MCF 10A (cell line): ENCODE results near the gene SLC25A34. TPM values are rescaled to one million over a fixed set of nuclear protein-coding genes. Genes with fewer than 3 reads are reported as not detected.

Experiments
- BruUV-seq: library from RNA; stranded (reverse); fragments of 400-500 nt; replicated peaks from 2 replicates; lab custom pipeline; 2021; lab: Mats Ljungman, UMichigan
- CTCF ChIA-PET: fragments of 300-600 bp; sonication (Branson Sonifier 250); formaldehyde crosslinking; extraction: SDS; loops from one replicate; lab custom pipeline; 2021; ENCODE audit warnings: antibody characterized with exemption, inconsistent platforms; lab: Yijun Ruan, JAX
- POLR2A ChIA-PET: fragments of 300-600, 350-650 bp; sonication (Branson Sonifier 250); formaldehyde crosslinking; extraction: SDS; loops from one replicate; lab custom pipeline; 2020; ENCODE audit warnings: antibody characterized with exemption, inconsistent platforms; lab: Yijun Ruan, JAX
- DNase-seq: peaks from one replicate; pipeline ENCODE4 v3.0.0-alpha.2; 2018; ENCODE audit not compliant: unreplicated experiment
- H3K27ac Mint-ChIP-seq: one replicate; pipeline ENCODE4 v1.8.0; 2022; ENCODE audit warnings: mild to moderate bottlenecking, low read depth, mixed read lengths; ENCODE audit not compliant: unreplicated experiment
- H3K27me3 Mint-ChIP-seq: one replicate; pipeline ENCODE4 v1.8.0; 2022; ENCODE audit warnings: mixed read lengths; ENCODE audit not compliant: insufficient read depth, unreplicated experiment
- H3K36me3 Mint-ChIP-seq: one replicate; pipeline ENCODE4 v1.8.0; 2022; ENCODE audit warnings: mild to moderate bottlenecking, moderate library complexity, mixed read lengths; ENCODE audit not compliant: insufficient read depth, unreplicated experiment
- H3K4me1 Mint-ChIP-seq: one replicate; pipeline ENCODE4 v1.8.0; 2022; ENCODE audit warnings: mixed read lengths; ENCODE audit not compliant: insufficient read depth, unreplicated experiment
- H3K4me3 Mint-ChIP-seq: one replicate; pipeline ENCODE4 v1.8.0; 2022; ENCODE audit warnings: mild to moderate bottlenecking, moderate library complexity, mixed read lengths; ENCODE audit not compliant: unreplicated experiment
- H3K9me3 Mint-ChIP-seq: one replicate; pipeline ENCODE4 v1.8.0; 2022; ENCODE audit warnings: mixed read lengths; ENCODE audit not compliant: unreplicated experiment
- intact Hi-C: fragments of 100-400 bp; cut with micrococcal nuclease; formaldehyde crosslinking; loops from 2 replicates; pipeline ENCODE4 v1.14.1; 2022
- total RNA-seq: library from RNA; stranded (reverse); gene quantifications from 2 replicates; pipeline ENCODE4 v1.2.3, GENCODE V29; 2022
- TF ChIP-seq, protein P1 (sequence below): fragments of 200-600 bp; IDR thresholded peaks from one replicate; pipeline ENCODE4 v1.8.0; 2022; ENCODE audit warnings: antibody characterized with exemption, mild to moderate bottlenecking; ENCODE audit not compliant: unreplicated experiment

Gene SLC25A34
- total RNA-seq, 1 experiment from 2014 or later = 0.79 TPM

DNA sequence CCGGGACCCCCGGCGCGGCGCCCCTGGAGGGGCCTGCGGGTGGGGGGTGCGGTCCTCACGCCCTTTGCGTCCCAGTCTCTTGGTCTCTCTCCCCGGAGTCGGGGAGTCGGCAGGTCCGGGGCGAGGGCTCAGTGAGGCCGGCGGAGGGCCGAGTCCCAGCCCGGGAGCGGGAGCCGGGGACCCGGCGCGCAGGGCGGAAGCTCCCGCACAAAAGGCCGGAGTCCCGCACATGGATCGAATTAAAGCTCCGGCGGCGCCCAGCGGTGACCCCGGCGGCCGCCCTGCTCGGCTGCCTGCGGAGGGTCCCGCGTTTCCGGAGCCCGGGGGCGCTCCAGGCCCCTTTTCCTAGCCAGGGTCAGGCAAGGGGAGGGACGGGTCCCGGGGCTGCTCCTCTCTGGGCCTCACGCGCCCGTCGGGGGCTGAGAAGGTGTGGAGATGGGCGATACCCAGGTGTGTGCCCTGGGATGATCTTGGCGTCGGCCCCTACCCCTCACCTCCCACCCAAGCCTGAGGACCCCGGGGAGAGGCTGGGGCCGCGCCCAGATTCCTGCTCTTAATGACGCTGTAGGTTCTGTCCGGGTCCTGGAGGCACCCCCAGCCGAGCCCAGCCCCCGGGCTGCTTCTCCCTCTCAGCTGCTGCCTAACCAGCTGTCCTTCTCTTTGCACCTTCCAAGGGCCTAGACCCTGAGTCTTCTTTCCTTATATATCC, 23.0 kb downstream of the SLC25A34 start:
- H3K36me3 Mint-ChIP-seq = peaks cover 11% of the 10 kb centered on the region
- DNase-seq = no peak
- no peaks in the 10 kb centered on the region for H3K27me3 Mint-ChIP-seq
- POLR2A ChIA-PET = interaction anchor here (0.9 to 2.2 kb wide), 5 partner anchors 9 to 140 kb away, joined by 3 to 9 read pairs (median 3); no protein-coding TSS in a partner anchor
- peaks cover 20% of the 10 kb centered on the region for H3K4me1 Mint-ChIP-seq
- peak overlapping the region; percentile 79 for H3K27ac Mint-ChIP-seq
- no peaks in the 10 kb centered on the region for H3K9me3 Mint-ChIP-seq
- TF ChIP-seq, protein P1, sequence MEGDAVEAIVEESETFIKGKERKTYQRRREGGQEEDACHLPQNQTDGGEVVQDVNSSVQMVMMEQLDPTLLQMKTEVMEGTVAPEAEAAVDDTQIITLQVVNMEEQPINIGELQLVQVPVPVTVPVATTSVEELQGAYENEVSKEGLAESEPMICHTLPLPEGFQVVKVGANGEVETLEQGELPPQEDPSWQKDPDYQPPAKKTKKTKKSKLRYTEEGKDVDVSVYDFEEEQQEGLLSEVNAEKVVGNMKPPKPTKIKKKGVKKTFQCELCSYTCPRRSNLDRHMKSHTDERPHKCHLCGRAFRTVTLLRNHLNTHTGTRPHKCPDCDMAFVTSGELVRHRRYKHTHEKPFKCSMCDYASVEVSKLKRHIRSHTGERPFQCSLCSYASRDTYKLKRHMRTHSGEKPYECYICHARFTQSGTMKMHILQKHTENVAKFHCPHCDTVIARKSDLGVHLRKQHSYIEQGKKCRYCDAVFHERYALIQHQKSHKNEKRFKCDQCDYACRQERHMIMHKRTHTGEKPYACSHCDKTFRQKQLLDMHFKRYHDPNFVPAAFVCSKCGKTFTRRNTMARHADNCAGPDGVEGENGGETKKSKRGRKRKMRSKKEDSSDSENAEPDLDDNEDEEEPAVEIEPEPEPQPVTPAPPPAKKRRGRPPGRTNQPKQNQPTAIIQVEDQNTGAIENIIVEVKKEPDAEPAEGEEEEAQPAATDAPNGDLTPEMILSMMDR = no peak
- intact Hi-C loops = no loop called here
- BruUV-seq = no TSS peak
- CTCF ChIA-PET = interaction anchor here (2.2 kb wide), 1 partner anchor 18 kb away, joined by 6 read pairs; no protein-coding TSS in a partner anchor
- H3K4me3 Mint-ChIP-seq = peak overlapping the region; percentile 74

DNA sequence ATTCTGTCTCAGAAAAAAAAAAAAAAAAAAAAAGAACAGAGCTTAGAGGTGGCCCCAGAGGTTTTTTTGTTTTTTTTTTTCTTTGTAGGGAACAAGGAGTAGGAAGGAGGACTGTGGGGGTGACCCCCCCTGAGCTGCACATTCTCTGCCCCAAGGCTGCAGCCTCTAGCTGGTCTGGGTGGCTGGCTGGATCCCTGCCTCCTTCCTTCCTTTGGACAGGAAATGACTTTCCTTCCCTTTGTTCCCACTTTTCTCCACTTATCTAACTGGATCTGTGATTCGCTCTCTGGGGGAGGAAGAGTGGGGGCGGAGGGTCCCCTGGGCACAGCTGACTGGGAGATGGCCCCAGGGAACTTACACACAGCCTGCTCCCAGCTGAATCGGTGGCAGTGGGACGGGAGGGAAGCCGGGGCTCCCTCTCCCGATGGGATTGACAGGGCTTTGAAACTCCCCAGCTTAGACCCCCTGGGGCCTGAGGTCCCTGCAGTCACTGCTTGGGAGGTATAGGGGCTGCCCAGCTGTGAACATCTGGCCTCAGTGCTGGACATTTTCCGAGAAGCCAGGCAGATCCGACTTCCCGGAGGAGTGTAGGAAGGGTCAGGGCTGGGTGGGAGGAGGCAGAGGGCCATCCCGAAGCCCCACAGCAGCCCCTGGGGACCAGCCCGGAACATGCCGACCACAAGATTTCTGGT, 24.6 kb downstream of the SLC25A34 start:
- H3K36me3 Mint-ChIP-seq = peaks cover 26% of the 10 kb centered on the region
- H3K4me1 Mint-ChIP-seq = peaks cover 35% of the 10 kb centered on the region
- no peaks in the 10 kb centered on the region for H3K9me3 Mint-ChIP-seq
- intact Hi-C loops = no loop called here
- ChIA-PET CTCF (interaction anchor here (0.5 to 2.2 kb wide), 2 partner anchors 19 to 166 kb away, joined by 4 to 6 read pairs; no protein-coding TSS in a partner anchor), POLR2A (interaction anchor here (1.2 to 2.2 kb wide), 4 partner anchors 28 to 157 kb away, joined by 3 to 9 read pairs (median 4); no protein-coding TSS in a partner anchor)
- peak overlapping the region; percentile 74 for H3K4me3 Mint-ChIP-seq
- BruUV-seq = no TSS peak
- DNase-seq = peak; percentile 64
- TF ChIP-seq, protein P1 = no peak
- no peaks in the 10 kb centered on the region for H3K27me3 Mint-ChIP-seq
- peak overlapping the region; percentile 46 for H3K27ac Mint-ChIP-seq

DNA sequence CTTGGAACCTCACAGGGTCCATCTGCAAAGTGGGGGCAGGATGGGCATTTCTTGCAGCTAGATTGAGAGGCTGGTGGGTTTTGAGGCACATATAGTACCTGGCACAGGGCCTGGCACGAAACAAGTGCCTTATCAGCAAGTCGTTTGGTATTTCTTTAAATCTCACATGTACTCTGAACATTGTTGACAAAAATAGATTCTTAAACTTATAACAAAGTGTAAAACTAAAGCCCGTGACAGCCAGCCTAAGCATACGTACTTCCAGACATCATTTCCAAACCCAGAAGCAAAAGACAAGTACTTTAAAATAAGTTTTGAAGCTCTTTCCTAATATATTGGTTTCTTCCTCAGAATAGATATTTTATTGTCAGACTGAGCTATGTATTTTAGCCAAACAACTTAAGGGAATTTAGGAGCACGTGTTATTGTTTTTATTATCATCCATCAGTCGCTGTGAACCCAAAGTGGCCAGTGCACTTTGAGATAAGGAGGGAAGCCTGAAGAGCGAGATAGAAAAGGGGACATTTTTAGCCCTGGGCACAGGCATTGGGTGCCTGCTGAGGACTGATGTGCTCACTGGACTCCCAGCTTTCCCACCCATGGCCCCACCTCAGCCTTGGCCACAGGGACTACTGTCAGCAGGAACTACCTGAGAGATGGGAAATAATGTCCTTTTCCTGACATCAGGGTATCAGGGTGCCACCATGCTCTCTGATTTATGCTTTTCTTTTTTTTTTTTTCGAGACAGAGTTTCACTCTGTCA, 25.5 kb downstream of the SLC25A34 start:
- TF ChIP-seq, protein P1 = no peak
- intact Hi-C loops = no loop called here
- CTCF ChIA-PET = interaction anchor here (0.6 kb wide), 1 partner anchor 294 kb away, joined by 3 read pairs; no protein-coding TSS in a partner anchor
- Mint-ChIP-seq H3K36me3 (peaks cover 35% of the 10 kb centered on the region), H3K27ac (peak overlapping the region; percentile 46), H3K4me3 (no peak overlapping the region), H3K9me3 (no peaks in the 10 kb centered on the region), H3K4me1 (peaks cover 32% of the 10 kb centered on the region), H3K27me3 (no peaks in the 10 kb centered on the region)
- POLR2A ChIA-PET = no interaction called here
- BruUV-seq = no TSS peak
- DNase-seq = no peak
